HG03097 (cell line): ENCODE data around the gene ZCRB1.

ENCODE experiments used
- ATAC-seq: cut with Tn5 transposase; IDR thresholded peaks from one replicate; pipeline ENCODE4 v1.9.1; 2021; ENCODE audit not compliant: unreplicated experiment, low FRiP score

Gene ZCRB1

GRCh38 chr12:42281844-42282243, 44.0 kb downstream of the ZCRB1 start:
- ATAC-seq = no peak

- ATAC-seq = no peak
Measured at GRCh38 chr12:42281278-42281677, 44.6 kb downstream of the ZCRB1 start.

- no peak for ATAC-seq
Measured at GRCh38 chr12:42278128-42278510, 47.8 kb downstream of the ZCRB1 start.

- ATAC-seq = no peak
Measured at GRCh38 chr12:42277396-42278127, 48.3 kb downstream of the ZCRB1 start.

GRCh38 chr12:42275499-42275898, 50.4 kb downstream of the ZCRB1 start:
- ATAC-seq = no peak

GRCh38 chr12:42273706-42274105, 52.2 kb downstream of the ZCRB1 start:
- ATAC-seq = no peak

GRCh38 chr12:42270596-42270995, 55.3 kb downstream of the ZCRB1 start:
- no peak for ATAC-seq

GRCh38 chr12:42267413-42268190, 58.3 kb downstream of the ZCRB1 start:
- no peak for ATAC-seq

GRCh38 chr12:42266579-42267230, 59.2 kb downstream of the ZCRB1 start:
- ATAC-seq = no peak

- ATAC-seq = no peak
Measured at GRCh38 chr12:42262271-42262670, 63.6 kb downstream of the ZCRB1 start.
